DND-41 (cell line): ENCODE data around the gene RNU5D-1.

Experiments used
- EZH2 ChIP-seq: IDR thresholded peaks from 3 replicates; pipeline ENCODE4 v1.6.1; 2012; ENCODE audit warnings: borderline replicate concordance, low read depth, mild to moderate bottlenecking, moderate library complexity, low read length, inconsistent platforms; ENCODE audit not compliant: severe bottlenecking
- TF ChIP-seq, protein P1 (sequence below): IDR thresholded peaks from 2 replicates; pipeline ENCODE4 v1.5.1; 2012; ENCODE audit warnings: borderline replicate concordance, low read length, moderate library complexity, mild to moderate bottlenecking; ENCODE audit not compliant: poor library complexity, severe bottlenecking; ENCODE audit errors: extremely low read depth

DNA sequence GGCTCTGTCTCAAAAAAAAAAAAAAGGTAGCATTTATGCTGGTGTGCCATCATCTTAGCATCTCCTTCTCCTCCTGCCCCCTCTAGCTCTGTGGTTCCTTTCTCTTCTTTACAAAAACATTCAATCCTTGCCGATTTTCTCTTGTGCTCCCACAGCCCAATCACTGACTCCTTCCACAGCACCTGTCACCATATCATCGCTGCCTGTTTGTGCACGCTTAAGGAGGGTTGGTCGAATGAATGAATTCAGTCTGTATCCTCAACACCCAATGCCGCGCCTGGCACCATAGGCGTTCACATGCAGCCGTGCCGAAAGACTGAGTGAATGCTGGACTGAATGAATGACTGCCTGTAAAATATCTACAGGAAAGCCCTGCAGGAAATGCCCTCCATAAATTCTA, 7.9 kb downstream of the RNU5D-1 start:
- TF ChIP-seq EZH2 = no peak
- TF ChIP-seq, protein P1, sequence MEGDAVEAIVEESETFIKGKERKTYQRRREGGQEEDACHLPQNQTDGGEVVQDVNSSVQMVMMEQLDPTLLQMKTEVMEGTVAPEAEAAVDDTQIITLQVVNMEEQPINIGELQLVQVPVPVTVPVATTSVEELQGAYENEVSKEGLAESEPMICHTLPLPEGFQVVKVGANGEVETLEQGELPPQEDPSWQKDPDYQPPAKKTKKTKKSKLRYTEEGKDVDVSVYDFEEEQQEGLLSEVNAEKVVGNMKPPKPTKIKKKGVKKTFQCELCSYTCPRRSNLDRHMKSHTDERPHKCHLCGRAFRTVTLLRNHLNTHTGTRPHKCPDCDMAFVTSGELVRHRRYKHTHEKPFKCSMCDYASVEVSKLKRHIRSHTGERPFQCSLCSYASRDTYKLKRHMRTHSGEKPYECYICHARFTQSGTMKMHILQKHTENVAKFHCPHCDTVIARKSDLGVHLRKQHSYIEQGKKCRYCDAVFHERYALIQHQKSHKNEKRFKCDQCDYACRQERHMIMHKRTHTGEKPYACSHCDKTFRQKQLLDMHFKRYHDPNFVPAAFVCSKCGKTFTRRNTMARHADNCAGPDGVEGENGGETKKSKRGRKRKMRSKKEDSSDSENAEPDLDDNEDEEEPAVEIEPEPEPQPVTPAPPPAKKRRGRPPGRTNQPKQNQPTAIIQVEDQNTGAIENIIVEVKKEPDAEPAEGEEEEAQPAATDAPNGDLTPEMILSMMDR = no peak
